Right ventricle myocardium inferior (tissue), 1 donor: Measurements from ENCODE around the gene LYVE1. TPM values are rescaled to one million over a fixed set of nuclear protein-coding genes. Genes with fewer than 3 reads are reported as not detected.

ENCODE experiments used
- total RNA-seq: library from RNA; stranded (reverse); fragmentation: NEBNext Ultra II Directional; extraction: Animal tissue kit (Norgen Biotek cat#: 25700); gene quantifications from one replicate; pipeline ENCODE4 v1.2.1, GENCODE V29; 2021
- donor health status: DM: no; HTN: yes; CAD: no; lungs with severe emphysema.

Gene LYVE1
- total RNA-seq, 1 donor from 2014 or later, result 106 TPM

Other genes starting within 250 kb of the LYVE1 start
- 3.5 TPM for gene AMPD3, start 113.4 kb downstream of the LYVE1 start, total RNA-seq
- 37.9 TPM for gene RNF141, start 27.5 kb downstream of the LYVE1 start, total RNA-seq
- gene IRAG1, start 125.1 kb upstream of the LYVE1 start, total RNA-seq, result 5.9 TPM
- 20.6 TPM for gene CTR9, start 182.6 kb upstream of the LYVE1 start, total RNA-seq
- gene EIF4G2, start 240.3 kb upstream of the LYVE1 start, total RNA-seq, result 752 TPM